Measurements from ENCODE around the gene CHRDL2.

Gene CHRDL2

GRCh38 chr11:74731301-74732094 is at the start of gene CHRDL2:
CHRDL2 (minus strand) TSS chr11:74731426; CDS start chr11:74730888, 538 bp downstream.
- no peaks in the 10 kb centered on the region for H3K4me1 ChIP-seq
- H3K4me2 ChIP-seq, result no peak within 1 kb of the TSS
- no peak within 1 kb of the TSS for H3K9ac ChIP-seq
- peaks cover 19% of the 10 kb centered on the region for H3K9me3 ChIP-seq
- TF ChIP-seq Cebpa-rat (IDR thresholded peaks at IDR 0.05), result no peak
- H3K36me3 ChIP-seq, result no peaks in the 10 kb centered on the region
- 0 out of 2 replicates have a peak within 1 kb of the TSS, but pooled peaks have one; percentile 19 for H3K4me3 ChIP-seq
- H3K27me3 ChIP-seq, result peaks cover 51% of the 10 kb centered on the region
- no peaks in the 10 kb centered on the region; the same call in 1 of the 2 replicates for H4K20me1 ChIP-seq
- H3K27ac ChIP-seq, result no peak within 1 kb of the TSS

GRCh38 chr11:74780248-74781005 is 49.2 kb upstream of the CHRDL2 start:
- TF ChIP-seq Cebpa-rat (IDR thresholded peaks at IDR 0.05), result no peak
- Histone ChIP-seq H3K36me3 (peaks cover 21% of the 10 kb centered on the region), H3K9ac (no peak overlapping the region), H3K4me1 (peaks cover 32% of the 10 kb centered on the region), H3K9me3 (no peaks in the 10 kb centered on the region), H4K20me1 (peaks cover 96% of the 10 kb centered on the region), H3K27ac (no peak overlapping the region), H3K4me2 (no peak overlapping the region), H3K27me3 (no peaks in the 10 kb centered on the region), H3K4me3 (no peak overlapping the region)

- H3K27me3 ChIP-seq, result no peaks in the 10 kb centered on the region
- no peak overlapping the region for H3K4me2 ChIP-seq
- H3K4me1 ChIP-seq, result peaks cover 21% of the 10 kb centered on the region
- no peak overlapping the region for H3K4me3 ChIP-seq
- no peak overlapping the region for H3K9ac ChIP-seq
- TF ChIP-seq Cebpa-rat (IDR thresholded peaks at IDR 0.05), result no peak
- peaks cover 98% of the 10 kb centered on the region for H4K20me1 ChIP-seq
- peaks cover 21% of the 10 kb centered on the region for H3K36me3 ChIP-seq
- H3K9me3 ChIP-seq, result no peaks in the 10 kb centered on the region
- H3K27ac ChIP-seq, result no peak overlapping the region
Observed at GRCh38 chr11:74778581-74778980, 47.4 kb upstream of the CHRDL2 start.

- no peak overlapping the region for H3K27ac ChIP-seq
- H3K4me3 ChIP-seq, result no peak overlapping the region
- H3K9me3 ChIP-seq, result no peaks in the 10 kb centered on the region
- no peak overlapping the region for H3K9ac ChIP-seq
- TF ChIP-seq Cebpa-rat (IDR thresholded peaks at IDR 0.05), result no peak
- H3K4me2 ChIP-seq, result no peak overlapping the region
- peaks cover 21% of the 10 kb centered on the region for H3K36me3 ChIP-seq
- no peaks in the 10 kb centered on the region for H3K27me3 ChIP-seq
- peaks cover 98% of the 10 kb centered on the region for H4K20me1 ChIP-seq
- peaks cover 14% of the 10 kb centered on the region for H3K4me1 ChIP-seq
Observed at GRCh38 chr11:74777877-74778276, 46.7 kb upstream of the CHRDL2 start.

GRCh38 chr11:74777038-74777437 is 45.8 kb upstream of the CHRDL2 start:
- Histone ChIP-seq H3K9ac (no peak overlapping the region), H3K4me2 (no peak overlapping the region)

GRCh38 chr11:74776546-74776945 is 45.3 kb upstream of the CHRDL2 start:
- no peak for TF ChIP-seq Cebpa-rat (IDR thresholded peaks at IDR 0.05)
- Histone ChIP-seq H4K20me1 (peaks cover 98% of the 10 kb centered on the region), H3K9me3 (no peaks in the 10 kb centered on the region), H3K27ac (no peak overlapping the region), H3K4me2 (no peak overlapping the region), H3K9ac (no peak overlapping the region), H3K27me3 (no peaks in the 10 kb centered on the region), H3K36me3 (peaks cover 23% of the 10 kb centered on the region), H3K4me1 (peaks cover under 1% of the 10 kb centered on the region; the same call in 1 of the 2 replicates), H3K4me3 (no peak overlapping the region)

More at GRCh38 chr11:74777038-74777437, 45.8 kb upstream of the CHRDL2 start:
- H4K20me1 ChIP-seq, result peaks cover 98% of the 10 kb centered on the region
- H3K36me3 ChIP-seq, result peaks cover 21% of the 10 kb centered on the region
- no peak for TF ChIP-seq Cebpa-rat (IDR thresholded peaks at IDR 0.05)
- no peaks in the 10 kb centered on the region for H3K9me3 ChIP-seq
- no peak overlapping the region for H3K4me3 ChIP-seq
- peaks cover 5% of the 10 kb centered on the region for H3K4me1 ChIP-seq
- no peak overlapping the region for H3K27ac ChIP-seq
- H3K27me3 ChIP-seq, result no peaks in the 10 kb centered on the region

- Histone ChIP-seq H3K9ac (no peak overlapping the region), H3K27me3 (no peaks in the 10 kb centered on the region), H3K9me3 (no peaks in the 10 kb centered on the region), H3K4me3 (no peak overlapping the region), H3K4me2 (no peak overlapping the region), H3K36me3 (peaks cover 31% of the 10 kb centered on the region), H3K27ac (no peak overlapping the region), H4K20me1 (peaks cover 98% of the 10 kb centered on the region), H3K4me1 (no peaks in the 10 kb centered on the region)
- no peak for TF ChIP-seq Cebpa-rat (IDR thresholded peaks at IDR 0.05)
Observed at GRCh38 chr11:74775762-74776161, 44.5 kb upstream of the CHRDL2 start.

- Histone ChIP-seq H3K27me3 (no peaks in the 10 kb centered on the region), H4K20me1 (peaks cover 98% of the 10 kb centered on the region)
Observed at GRCh38 chr11:74773476-74773875, 42.2 kb upstream of the CHRDL2 start.

GRCh38 chr11:74771139-74771538 is 39.9 kb upstream of the CHRDL2 start:
- Histone ChIP-seq H3K27me3 (no peaks in the 10 kb centered on the region), H4K20me1 (peaks cover 88% of the 10 kb centered on the region), H3K4me3 (no peak overlapping the region), H3K36me3 (peaks cover 21% of the 10 kb centered on the region), H3K9me3 (no peaks in the 10 kb centered on the region), H3K4me2 (no peak overlapping the region), H3K9ac (no peak overlapping the region), H3K27ac (no peak overlapping the region), H3K4me1 (no peaks in the 10 kb centered on the region)
- no peak for TF ChIP-seq Cebpa-rat (IDR thresholded peaks at IDR 0.05)

More at GRCh38 chr11:74773476-74773875, 42.2 kb upstream of the CHRDL2 start:
- no peaks in the 10 kb centered on the region for H3K4me1 ChIP-seq
- H3K9ac ChIP-seq, result no peak overlapping the region
- no peak overlapping the region for H3K27ac ChIP-seq
- no peak overlapping the region for H3K4me3 ChIP-seq
- TF ChIP-seq Cebpa-rat (IDR thresholded peaks at IDR 0.05), result no peak
- no peaks in the 10 kb centered on the region for H3K9me3 ChIP-seq
- H3K4me2 ChIP-seq, result no peak overlapping the region
- H3K36me3 ChIP-seq, result peaks cover 29% of the 10 kb centered on the region

GRCh38 chr11:74770456-74770855 is 39.2 kb upstream of the CHRDL2 start:
- Histone ChIP-seq H3K36me3 (peaks cover 21% of the 10 kb centered on the region), H3K4me1 (no peaks in the 10 kb centered on the region), H3K9me3 (0 out of 2 replicates have a peak, but pooled peaks cover 2% of the 10 kb centered on the region), H3K4me2 (no peak overlapping the region), H3K4me3 (no peak overlapping the region), H3K27me3 (no peaks in the 10 kb centered on the region), H3K9ac (no peak overlapping the region), H4K20me1 (peaks cover 81% of the 10 kb centered on the region), H3K27ac (no peak overlapping the region)
- no peak for TF ChIP-seq Cebpa-rat (IDR thresholded peaks at IDR 0.05)

All from BLaER1 (cell line).